A673 (cell line): Measurements from ENCODE around the gene RTKN2.

Experiments
- CTCF ChIP-seq: fragments of 300-800, 200-600 bp; sonication (generic); conservative IDR thresholded peaks from 2 replicates; pipeline ENCODE4 v1.5.1; 2017; ENCODE audit warnings: low read depth, mild to moderate bottlenecking, antibody characterized with exemption, low read length, moderate library complexity, mixed read lengths
- EZH2 ChIP-seq: fragments of 200-600 bp; sonication (generic); IDR thresholded peaks from 2 replicates; pipeline ENCODE4 v1.6.1; 2017; ENCODE audit warnings: borderline replicate concordance, low read depth, mild to moderate bottlenecking, mixed read lengths, antibody characterized with exemption, low read length; ENCODE audit not compliant: poor library complexity, severe bottlenecking

- TF ChIP-seq CTCF (no peak), EZH2 (no peak)
Observed at GRCh38 chr10:62196528-62196927, 72.1 kb downstream of the RTKN2 start.
